ENCODE data around the gene NGF.
A peak's percentile ranks its signal among the peaks of the same experiment; 100 is the strongest.

The NGF gene

GRCh38 chr1:115340879-115341278, 2.8 kb upstream of the NGF start:
- no peak for DNase-seq (ENCODE audit: low read depth, low spot score)
- H3K4me3 ChIP-seq (ENCODE audit: low read length) = no peak overlapping the region

- no peak overlapping the region for H3K4me3 ChIP-seq (ENCODE audit: low read length)
- no peak for DNase-seq (ENCODE audit: low read depth, low spot score)
Measured at GRCh38 chr1:115338457-115338820, 390 bp upstream of the NGF start.

- peak overlapping the region; percentile 46 for H3K4me3 ChIP-seq (ENCODE audit: low read length)
- no peak for DNase-seq (ENCODE audit: low read depth, low spot score)
Measured at GRCh38 chr1:115337276-115337632, 795 bp downstream of the NGF start.

GRCh38 chr1:115336741-115337140, 1.3 kb downstream of the NGF start:
- no peak for DNase-seq (ENCODE audit: low read depth, low spot score)

GRCh38 chr1:115332813-115333608, 5.0 kb downstream of the NGF start:
- peak; percentile 18 for DNase-seq (ENCODE audit: low read depth, low spot score)
- H3K4me3 ChIP-seq (ENCODE audit: low read length) = no peak overlapping the region

More at GRCh38 chr1:115336741-115337140, 1.3 kb downstream of the NGF start:
- no peak overlapping the region for H3K4me3 ChIP-seq (ENCODE audit: low read length)

- DNase-seq (ENCODE audit: low read depth, low spot score) = no peak
- no peak overlapping the region for H3K4me3 ChIP-seq (ENCODE audit: low read length)
Measured at GRCh38 chr1:115331558-115332331, 6.3 kb downstream of the NGF start.

- H3K4me3 ChIP-seq (ENCODE audit: low read length) = no peak overlapping the region
- DNase-seq (ENCODE audit: low read depth, low spot score) = no peak
Measured at GRCh38 chr1:115330480-115331013, 7.5 kb downstream of the NGF start.

- no peak for DNase-seq (ENCODE audit: low read depth, low spot score)
- H3K4me3 ChIP-seq (ENCODE audit: low read length) = no peak overlapping the region
Measured at GRCh38 chr1:115329965-115330364, 8.1 kb downstream of the NGF start.

GRCh38 chr1:115327270-115327669, 10.8 kb downstream of the NGF start:
- no peak overlapping the region for H3K4me3 ChIP-seq (ENCODE audit: low read length)

GRCh38 chr1:115326419-115326818, 11.6 kb downstream of the NGF start:
- no peak for DNase-seq (ENCODE audit: low read depth, low spot score)
- no peak overlapping the region for H3K4me3 ChIP-seq (ENCODE audit: low read length)

More at GRCh38 chr1:115327270-115327669, 10.8 kb downstream of the NGF start:
- DNase-seq (ENCODE audit: low read depth, low spot score) = no peak

GRCh38 chr1:115325874-115326273, 12.2 kb downstream of the NGF start:
- no peak overlapping the region for H3K4me3 ChIP-seq (ENCODE audit: low read length)
- DNase-seq (ENCODE audit: low read depth, low spot score) = no peak

GRCh38 chr1:115324649-115325420, 13.2 kb downstream of the NGF start:
- H3K4me3 ChIP-seq (ENCODE audit: low read length) = no peak overlapping the region
- DNase-seq (ENCODE audit: low read depth, low spot score) = no peak

- H3K4me3 ChIP-seq (ENCODE audit: low read length) = no peak overlapping the region
- DNase-seq (ENCODE audit: low read depth, low spot score) = no peak
Measured at GRCh38 chr1:115323366-115324004, 14.6 kb downstream of the NGF start.

- no peak overlapping the region for H3K4me3 ChIP-seq (ENCODE audit: low read length)
- no peak for DNase-seq (ENCODE audit: low read depth, low spot score)
Measured at GRCh38 chr1:115322631-115323030, 15.4 kb downstream of the NGF start.

GRCh38 chr1:115320377-115320776, 17.7 kb downstream of the NGF start:
- H3K4me3 ChIP-seq (ENCODE audit: low read length) = no peak overlapping the region
- DNase-seq (ENCODE audit: low read depth, low spot score) = no peak

GRCh38 chr1:115319706-115320105, 18.3 kb downstream of the NGF start:
- no peak for DNase-seq (ENCODE audit: low read depth, low spot score)

GRCh38 chr1:115317101-115318012, 20.7 kb downstream of the NGF start:
- H3K4me3 ChIP-seq (ENCODE audit: low read length) = no peak overlapping the region
- no peak for DNase-seq (ENCODE audit: low read depth, low spot score)

More at GRCh38 chr1:115319706-115320105, 18.3 kb downstream of the NGF start:
- H3K4me3 ChIP-seq (ENCODE audit: low read length) = no peak overlapping the region

GRCh38 chr1:115314765-115315164, 23.3 kb downstream of the NGF start:
- H3K4me3 ChIP-seq (ENCODE audit: low read length) = no peak overlapping the region

More at GRCh38 chr1:115314765-115315164, 23.3 kb downstream of the NGF start:
- DNase-seq (ENCODE audit: low read depth, low spot score) = no peak
